GM21360 (cell line): Measurements from ENCODE around the gene ATXN7L1.
"Not testable (repeated sequence)": the region's sequence is repeated elsewhere in the genome, so short reads cannot be mapped to it uniquely, and the experiment has no call there.

ENCODE experiments used
- ATAC-seq: cut with Tn5 transposase; IDR thresholded peaks from one replicate; pipeline ENCODE4 v1.9.1; 2021; ENCODE audit warnings: mild to moderate bottlenecking, moderate library complexity; ENCODE audit not compliant: unreplicated experiment

Gene ATXN7L1

DNA sequence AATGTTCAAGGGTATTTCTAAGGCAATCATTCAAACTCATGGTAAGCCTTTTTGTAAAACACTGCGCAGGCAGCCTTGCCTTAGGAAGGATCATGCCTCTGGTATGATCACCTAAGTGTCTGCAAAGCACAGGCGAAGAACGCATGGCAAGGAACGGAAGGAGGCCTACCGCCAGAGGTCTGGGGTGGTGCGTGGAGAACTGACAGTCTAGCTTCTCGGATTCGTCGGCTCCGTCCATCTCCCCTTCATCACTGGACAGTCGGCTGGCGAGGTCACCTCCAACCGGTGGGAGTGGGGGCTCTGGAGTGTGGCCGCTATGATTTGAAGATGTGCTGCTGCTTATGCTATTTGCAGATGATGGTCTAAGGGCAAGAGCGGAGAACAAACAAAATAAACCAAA, 252.5 kb downstream of the ATXN7L1 start:
- ATAC-seq, result no peak

DNA sequence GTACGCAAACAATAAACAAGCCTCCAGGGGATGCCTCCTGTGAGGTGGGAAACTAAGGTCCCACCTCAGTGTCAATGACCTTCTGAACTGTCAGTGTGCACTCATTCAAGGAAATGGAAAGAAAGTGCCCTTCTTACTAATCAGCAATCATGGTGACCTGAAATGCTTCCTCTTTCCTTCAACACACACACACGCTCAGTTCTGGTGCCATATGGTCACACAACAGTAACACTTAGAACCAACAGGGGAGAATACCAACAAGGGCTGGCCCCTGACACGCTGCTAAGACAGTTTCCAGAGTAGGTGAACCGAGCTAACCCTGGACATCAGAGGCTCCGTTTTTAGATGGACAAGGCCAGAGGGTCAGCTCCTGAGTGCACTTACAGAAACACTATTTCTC, 253.0 kb downstream of the ATXN7L1 start:
- no peak for ATAC-seq

GRCh38 chr7:105622106-105622731, 254.2 kb downstream of the ATXN7L1 start:
- no peak for ATAC-seq

DNA sequence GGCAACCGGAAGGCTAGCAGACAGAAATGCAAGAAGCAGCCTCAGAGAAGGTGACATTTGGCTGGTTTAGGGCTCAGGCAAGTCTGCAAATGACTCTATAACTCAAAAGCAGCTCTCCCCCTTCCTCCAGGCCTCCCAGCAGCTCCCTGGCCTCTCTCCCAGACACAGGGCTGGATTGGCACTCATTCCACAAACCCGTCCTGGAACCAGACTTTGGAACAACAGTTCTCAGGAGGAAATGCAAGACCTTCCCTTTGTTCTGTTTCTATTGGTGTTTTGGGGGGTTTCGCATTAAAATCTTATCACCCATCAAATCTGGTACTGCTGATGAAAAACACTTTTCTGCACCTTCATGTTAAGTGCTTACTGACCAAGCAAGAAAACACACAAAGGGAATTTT, 254.8 kb downstream of the ATXN7L1 start:
- ATAC-seq, result no peak

GRCh38 chr7:105621176-105621575, 255.2 kb downstream of the ATXN7L1 start:
- ATAC-seq, result no peak

GRCh38 chr7:105619590-105619989, 256.8 kb downstream of the ATXN7L1 start:
- ATAC-seq, result no peak

- no peak for ATAC-seq
These were observed 258.4 kb downstream of the ATXN7L1 start for GRCh38 chr7:105618016-105618296.

- no peak for ATAC-seq
These were observed 259.0 kb downstream of the ATXN7L1 start for GRCh38 chr7:105617280-105618015.

GRCh38 chr7:105614341-105614840, 262.0 kb downstream of the ATXN7L1 start:
- no peak for ATAC-seq

- ATAC-seq, result no peak
These were observed 262.6 kb downstream of the ATXN7L1 start for GRCh38 chr7:105613611-105614330.

DNA sequence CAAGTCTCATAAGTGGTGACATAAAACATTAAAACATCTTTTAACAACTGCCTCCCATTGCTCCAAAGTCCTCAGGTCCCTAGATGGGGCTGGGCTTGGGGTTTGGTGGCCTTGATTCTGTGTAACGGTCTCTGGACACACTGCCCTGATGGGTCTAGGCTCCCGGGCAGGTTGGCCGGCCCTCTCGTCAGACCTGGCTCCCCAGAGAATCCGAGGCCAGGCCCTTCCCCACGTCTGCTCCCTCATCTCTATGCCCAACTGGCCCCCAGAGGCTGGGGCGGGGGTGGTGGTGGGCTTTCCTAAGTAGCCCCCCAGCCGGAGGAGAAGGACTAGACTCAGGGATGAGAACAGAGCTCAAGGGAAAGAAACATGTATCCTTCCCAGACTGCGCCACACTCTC, 263.6 kb downstream of the ATXN7L1 start:
- no peak for ATAC-seq

GRCh38 chr7:105611856-105612775, 264.3 kb downstream of the ATXN7L1 start:
- no peak for ATAC-seq

DNA sequence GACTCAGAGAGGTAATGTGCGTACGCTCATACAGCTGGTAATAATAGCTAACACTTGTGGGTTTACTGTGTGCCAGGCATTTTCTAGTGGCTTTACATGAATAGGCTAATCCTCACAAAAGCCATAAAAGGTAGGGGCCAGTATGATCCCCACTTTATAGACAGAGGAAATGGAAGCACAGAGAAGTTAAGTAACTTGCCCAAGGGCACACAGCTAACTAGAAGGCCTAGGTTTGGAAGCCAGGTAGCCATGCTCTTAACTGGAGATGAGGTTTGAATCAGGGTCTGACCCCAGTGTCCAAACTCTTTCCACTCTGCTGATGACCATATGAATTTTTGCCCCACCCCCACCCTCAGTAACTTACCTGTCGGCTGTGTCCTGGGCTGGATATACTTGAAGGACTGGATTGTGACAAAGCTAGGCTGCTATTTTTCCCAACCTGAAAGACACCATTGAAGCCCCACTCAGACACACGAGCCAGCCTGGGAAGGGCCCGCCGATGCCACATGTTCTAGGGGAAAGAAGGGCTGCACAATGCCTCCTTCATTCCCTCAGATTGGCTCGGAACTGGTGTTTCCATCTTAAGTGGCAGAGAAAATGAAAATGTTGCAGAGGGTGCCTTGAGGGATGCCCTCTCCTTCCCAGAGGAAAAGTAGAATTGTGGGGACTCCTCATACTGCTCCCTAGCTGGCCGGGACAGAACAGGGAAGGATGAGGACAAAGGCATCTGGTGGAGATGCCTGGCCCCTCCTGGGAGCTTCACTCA, 266.1 kb downstream of the ATXN7L1 start:
- no peak for ATAC-seq

DNA sequence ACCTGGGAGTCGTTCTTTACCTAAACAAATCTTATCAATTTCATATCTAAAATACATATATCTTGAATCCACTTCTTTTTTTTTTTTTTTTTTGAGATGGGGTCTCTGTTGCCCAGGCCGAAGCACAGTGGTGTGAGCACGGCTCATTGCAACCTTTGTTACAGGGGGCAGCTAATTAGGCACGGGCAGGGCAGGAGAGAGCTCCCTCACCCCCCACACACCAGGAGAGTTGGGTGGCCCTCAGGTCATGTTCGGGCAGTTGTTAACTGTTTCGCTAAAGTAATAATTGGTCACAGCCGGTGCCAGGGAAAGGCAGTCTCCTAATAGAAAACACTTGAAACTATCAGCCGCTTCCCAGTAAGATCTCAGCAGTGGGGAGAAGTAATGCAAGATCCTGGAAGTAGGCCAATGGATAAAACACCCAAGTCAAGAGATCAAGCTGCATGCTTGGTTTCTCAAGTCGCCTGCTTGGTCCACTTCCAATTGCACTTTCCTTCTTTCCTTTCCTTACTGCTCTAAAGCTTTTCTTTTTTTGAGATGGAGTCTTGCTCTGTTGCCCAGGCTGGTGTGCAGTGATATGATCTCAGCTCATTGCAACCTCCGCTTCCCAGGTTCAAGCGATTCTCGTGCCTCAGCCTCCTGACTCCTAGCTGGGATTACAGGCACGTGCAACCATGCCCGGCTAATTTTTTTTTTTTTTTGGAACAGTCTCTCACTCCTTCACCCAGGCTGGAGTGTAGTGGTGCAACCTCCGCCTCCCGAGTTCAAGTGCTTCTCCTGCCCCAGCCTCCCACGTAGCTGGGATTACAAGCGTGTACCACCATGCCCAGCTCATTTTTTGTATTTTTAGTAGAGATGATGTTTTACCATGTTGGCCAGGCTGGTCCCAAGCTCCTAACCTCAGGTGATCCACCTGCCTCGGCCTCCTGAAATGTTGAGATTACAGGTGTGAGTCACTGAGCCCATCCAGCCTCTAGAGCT, 273.8 kb downstream of the ATXN7L1 start:
- ATAC-seq, result no peak

GRCh38 chr7:105600720-105601550, 275.5 kb downstream of the ATXN7L1 start:
- ATAC-seq, result no peak

DNA sequence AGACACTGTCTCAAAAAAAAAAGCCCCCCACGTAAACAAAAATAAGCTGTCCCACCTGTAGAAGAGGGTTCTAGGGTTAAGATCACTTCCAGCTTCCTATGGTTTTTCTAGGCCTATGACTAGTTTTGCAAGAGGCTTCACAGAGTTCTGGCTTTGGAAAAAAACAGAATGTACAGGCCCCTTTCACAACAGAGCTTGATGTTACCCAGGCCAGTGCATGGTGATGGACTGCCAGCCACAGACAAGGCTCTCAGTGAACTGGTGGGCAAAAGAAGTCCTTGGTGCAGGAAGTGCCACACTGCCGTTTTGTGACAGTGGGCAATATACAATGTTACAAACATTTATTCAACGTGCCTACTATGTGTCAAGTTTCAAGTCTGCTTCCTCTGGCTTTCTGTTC, 276.8 kb downstream of the ATXN7L1 start:
- no peak for ATAC-seq

- ATAC-seq, result not testable (repeated sequence)
These were observed 277.3 kb downstream of the ATXN7L1 start for GRCh38 chr7:105599080-105599479.

GRCh38 chr7:105596866-105597265, 279.5 kb downstream of the ATXN7L1 start:
- ATAC-seq, result no peak
